ENCODE measurements around the gene ROBO3.

ROBO3 gene

GRCh38 chr11:124875943-124876817, 10.9 kb downstream of the ROBO3 start:
- DNase-seq, result peak; percentile 96

GRCh38 chr11:124876818-124877630, 11.8 kb downstream of the ROBO3 start:
- DNase-seq, result no peak

GRCh38 chr11:124877631-124877909, 12.3 kb downstream of the ROBO3 start:
- DNase-seq, result no peak

DNA sequence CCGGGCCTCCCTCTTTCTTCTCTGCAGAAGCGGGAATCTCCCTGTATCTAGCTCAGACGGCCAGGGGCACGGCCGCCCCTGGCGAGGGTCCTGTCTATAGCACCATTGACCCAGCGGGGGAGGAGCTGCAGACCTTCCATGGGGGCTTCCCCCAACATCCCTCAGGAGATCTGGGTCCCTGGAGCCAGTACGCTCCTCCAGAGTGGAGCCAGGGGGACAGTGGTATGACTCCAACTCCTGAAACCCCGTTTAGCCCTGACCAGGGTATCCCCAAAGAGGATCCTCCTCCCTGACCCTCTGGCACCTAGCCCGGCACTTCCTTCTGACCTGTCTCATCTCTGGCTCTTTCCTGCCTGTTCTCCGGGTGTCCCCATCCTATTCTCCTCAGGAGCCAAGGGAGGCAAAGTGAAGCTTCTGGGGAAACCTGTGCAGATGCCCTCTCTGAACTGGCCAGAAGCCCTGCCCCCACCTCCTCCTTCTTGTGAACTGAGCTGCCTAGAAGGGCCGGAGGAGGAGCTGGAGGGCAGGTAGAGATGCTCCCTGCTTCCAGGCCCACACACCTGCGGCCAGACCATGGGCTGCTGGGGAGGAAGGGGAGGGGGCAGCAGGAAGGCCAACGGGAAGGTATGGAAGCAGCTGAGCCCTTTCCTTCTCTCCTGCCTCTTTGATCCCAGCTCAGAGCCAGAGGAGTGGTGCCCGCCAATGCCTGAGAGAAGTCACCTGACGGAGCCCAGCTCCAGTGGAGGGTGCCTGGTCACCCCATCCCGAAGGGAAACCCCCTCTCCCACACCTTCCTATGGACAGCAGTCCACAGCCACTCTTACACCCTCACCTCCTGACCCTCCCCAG, 12.9 kb downstream of the ROBO3 start:
- DNase-seq, result no peak

DNA sequence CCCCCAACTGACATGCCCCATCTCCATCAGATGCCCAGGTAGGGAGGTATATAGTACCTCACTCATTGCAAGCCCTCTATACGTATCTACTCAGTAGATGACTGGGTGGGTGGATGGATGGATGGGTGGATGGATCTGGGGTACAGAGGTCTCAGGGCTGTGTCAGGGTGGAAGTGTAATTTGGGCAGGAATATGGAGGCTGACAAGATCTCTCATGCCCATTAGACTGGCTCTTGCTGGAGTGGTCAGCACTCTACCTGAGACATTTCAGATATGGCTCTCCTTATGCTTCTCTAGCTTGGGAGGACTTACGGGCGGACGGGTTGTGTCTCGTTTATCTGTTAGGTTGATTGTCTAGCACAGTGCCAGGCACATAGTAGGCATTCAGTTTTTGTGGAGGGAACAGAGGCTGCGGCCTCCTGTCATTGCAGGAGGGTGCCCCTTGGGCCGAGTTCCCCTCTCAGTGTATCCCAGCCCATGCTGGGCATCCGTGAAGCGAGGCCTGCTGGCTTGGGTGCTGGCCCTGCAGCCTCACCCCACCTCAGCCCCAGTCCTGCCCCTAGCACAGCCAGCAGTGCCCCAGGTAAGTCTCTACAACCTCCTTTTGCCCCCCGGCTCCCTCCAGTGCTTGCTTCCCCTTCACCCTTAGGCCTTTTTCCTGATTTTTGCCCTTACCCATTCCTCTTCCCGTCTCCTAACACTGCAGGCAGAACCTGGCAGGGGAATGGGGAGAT, 13.7 kb downstream of the ROBO3 start:
- DNase-seq, result no peak

GRCh38 chr11:124879493-124880289, 14.5 kb downstream of the ROBO3 start:
- DNase-seq, result no peak

- DNase-seq, result no peak
Measured at GRCh38 chr11:124880290-124880611, 15.0 kb downstream of the ROBO3 start.

DNA sequence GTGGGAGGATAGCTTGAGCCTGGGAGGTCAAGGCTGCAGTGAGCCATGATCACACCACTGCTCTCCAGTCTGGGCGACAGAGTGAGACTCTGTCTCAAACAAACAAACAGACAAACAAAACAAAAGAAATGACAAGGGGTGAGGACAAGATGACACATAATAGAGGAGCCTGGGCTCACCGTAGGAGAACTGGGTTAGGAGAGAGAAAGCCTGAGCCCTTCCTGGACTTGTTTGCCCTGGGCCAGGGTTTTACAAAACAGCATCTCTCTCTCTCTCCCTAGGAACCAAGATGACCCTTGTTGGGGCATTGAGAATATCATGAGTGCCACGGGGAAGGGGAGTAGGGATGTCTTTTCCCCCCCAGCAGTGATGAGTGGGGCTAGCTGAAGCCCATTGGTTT, 15.7 kb downstream of the ROBO3 start:
- DNase-seq, result no peak

GRCh38 chr11:124882339-124883071, 17.3 kb downstream of the ROBO3 start:
- DNase-seq, result no peak

- no peak for DNase-seq
Measured at GRCh38 chr11:124884340-124884739, 19.1 kb downstream of the ROBO3 start.

DNA sequence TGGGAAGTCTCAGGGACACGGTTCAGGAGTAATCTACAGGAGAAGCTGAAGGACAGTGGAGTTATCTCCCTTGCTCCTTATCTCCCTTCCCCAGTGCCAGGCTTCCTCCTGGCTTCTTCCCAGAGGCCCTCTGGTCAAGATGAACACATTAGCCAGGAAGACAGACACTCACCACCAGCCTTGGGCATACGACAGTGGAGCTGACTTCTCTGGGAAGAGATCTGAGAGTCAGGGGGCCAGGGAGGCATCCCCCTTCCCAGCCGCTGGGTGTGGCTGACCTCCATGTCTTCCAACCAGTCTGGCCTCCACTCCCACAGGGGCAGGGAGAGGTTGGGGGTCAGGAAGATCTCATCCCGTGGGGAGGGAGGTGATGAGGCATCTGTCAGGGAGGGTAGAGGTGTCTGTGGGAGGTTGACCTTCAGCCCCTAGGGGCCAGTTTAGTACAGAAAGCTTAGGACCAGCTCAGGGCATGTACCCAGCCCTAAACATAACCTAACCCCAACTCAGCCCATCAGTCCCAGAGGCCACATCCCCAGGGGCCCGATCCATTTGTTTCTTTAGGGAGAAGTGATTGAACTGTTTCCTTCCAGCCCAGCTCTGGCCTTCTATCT, 19.7 kb downstream of the ROBO3 start:
- DNase-seq, result no peak

DNA sequence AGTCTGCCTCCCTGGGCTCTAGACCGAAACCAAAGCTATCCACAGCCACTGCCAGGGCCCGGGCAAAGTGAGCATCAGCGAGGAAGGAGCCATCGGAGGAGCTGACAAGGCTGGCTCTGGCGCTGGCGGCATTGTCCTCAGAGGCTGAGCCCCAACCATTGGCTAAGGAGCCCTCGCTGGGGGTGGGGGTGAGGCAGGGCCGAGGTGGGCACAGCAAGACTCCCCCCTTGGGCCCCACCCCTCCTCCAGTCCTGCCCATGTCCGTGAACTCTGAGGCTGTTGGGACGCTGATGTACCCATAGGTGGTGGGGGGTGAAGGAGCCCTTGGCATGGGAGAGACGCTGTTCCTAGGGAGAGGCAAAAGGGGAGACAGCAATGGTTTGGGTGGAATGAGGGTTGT, 21.2 kb downstream of the ROBO3 start:
- no peak for DNase-seq

DNA sequence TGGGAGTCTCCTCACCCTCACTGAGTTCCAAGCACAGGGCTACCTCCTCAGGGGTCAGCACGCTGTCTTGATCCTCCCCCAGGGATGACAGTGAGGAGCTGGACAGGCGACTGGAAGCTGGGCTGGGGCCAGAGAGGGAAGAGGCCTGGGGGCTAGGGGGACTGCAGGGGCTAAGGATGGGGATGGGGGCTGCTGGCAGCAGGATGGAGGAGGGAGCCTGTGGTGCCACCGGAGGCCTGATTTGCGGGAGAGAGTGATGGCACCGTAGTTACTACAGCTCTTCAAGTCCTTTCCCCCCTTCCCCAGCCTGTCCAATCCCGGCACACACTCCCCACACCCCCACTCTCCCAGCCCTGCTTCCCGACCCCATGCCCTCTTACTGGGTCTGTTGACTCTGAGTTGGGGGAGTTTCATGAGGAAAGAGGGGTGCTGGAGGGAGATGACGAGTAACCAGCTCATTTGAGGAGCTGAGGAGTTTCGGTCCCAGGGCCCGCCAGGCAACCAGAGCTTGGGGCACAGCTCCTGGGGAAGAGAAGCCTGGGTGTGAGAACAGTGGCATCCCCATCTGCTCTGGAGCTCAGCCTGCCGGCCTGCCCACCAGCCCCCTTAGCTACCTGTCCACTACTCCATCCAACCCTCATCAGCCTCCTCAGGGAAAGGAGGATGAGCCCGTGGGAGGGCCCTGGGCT, 21.9 kb downstream of the ROBO3 start:
- DNase-seq, result no peak

DNA sequence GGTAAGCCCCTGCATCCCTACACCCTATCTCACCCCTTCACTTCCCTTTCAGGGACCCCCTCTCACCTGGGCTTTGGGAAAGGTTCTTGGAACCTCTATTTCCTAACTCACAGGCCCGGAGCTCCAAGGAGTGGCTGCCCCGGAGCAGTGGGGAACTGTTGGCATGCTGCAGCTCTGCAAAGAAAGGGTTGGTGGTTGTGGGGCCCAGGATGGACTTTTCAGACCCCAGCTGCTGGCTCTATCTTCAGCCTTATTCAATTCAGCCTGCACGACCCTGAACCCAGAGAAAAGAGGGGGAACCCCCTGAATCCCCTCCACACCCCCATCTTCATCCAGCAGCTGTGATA, 22.4 kb downstream of the ROBO3 start:
- no peak for DNase-seq

GRCh38 chr11:124889191-124890091, 24.2 kb downstream of the ROBO3 start:
- no peak for DNase-seq

DNA sequence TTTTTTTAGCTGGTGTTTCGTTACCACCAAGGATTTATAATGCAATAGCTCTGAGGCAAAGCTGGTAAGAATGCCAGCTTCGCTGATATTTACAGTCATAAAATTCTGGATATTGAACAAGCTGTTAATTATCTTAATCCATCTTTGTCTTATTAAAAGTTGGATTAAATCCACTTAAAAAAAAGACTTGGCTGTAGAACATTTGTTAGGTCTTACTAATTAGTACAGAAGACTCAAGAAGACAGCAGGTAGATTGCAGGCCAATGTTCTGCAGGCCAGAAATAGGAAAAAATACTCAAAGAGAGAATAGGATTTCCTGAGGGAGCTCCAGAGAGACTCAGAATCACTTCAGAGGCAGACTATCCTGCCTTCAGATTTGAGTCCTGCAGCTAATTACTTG, 24.9 kb downstream of the ROBO3 start:
- no peak for DNase-seq

DNA sequence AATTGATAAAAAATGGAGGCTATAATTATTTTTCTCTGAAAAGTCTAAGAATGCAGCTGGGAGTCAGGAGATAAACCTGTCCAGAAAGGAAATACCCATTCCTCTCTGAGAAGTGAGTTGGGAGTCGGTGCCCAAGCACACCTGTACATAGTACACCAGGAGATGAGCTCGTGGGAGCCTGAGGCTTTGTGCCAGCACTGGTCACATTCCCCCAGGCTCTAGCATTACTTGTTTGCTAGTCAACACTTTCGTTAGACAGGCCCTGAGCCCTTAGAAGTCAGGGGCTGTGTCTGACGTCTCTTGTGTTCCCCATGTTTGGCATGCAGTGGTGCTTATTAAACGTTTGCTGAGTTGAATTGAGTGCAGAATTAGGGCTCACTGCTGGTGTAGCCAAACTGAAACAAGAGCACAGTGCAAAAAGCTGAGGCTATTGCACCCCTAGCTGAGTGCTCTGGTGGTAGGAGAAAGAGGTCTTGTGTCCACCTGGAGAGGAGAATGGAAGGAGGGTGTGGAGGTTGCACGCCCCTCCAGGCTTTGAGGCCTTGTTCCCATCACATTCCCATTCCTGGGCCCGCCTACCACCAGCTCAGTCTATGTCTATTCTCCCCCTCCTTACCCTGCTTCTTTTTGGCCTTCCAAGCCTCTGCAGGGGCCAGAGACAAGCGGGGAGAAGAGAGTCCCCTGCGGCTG, 25.6 kb downstream of the ROBO3 start:
- no peak for DNase-seq

DNA sequence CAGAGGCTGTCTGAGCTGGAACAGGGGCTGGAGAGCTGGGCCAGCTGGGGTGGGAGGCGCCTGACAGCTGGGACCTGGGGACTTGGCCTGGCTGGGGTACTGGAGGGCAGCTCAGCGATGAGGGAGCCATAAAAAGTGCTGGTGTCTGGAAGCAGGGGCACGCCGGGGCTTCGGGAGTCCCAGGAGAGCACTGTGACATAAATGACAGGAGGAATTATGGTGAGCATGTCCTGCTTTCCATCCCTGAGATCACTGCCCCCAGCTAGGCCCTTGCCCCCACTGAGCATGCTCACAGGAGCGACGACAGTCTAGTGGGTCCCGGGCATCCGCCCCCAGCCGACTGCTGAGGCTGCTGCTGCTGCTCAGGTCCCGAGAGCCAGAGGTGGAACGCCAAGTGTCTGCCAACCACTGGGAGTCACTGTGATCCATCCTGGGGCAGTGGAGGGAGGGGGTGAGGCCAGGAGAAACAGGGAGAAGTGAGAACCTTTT, 26.2 kb downstream of the ROBO3 start:
- DNase-seq, result no peak

Measured in fibroblast of skin of abdomen (primary cell).